Cardiac fibroblast (primary cell): ENCODE results near the gene RTN4RL1.

ENCODE experiments used
- DNase-seq, 2 donors: peaks; one replicate each; pipeline versions ENCODE4 v3.0.0 to v3.0.0-alpha.2; 2010; ENCODE audit warnings: low read depth in 2 of 2
- H3K4me3 ChIP-seq, 2 donors: replicated peaks in 1 of 2; 1 replicate in 1 of 2; 2 replicates in 1 of 2; pipeline ENCODE4 v1.5.1; 2011; ENCODE audit warnings: low read depth in 2 of 2, low read length in 2 of 2, mild to moderate bottlenecking in 2 of 2, moderate library complexity in 1 of 2
- CTCF ChIP-seq: IDR thresholded peaks from one replicate; pipeline ENCODE4 v1.5.1; 2011; ENCODE audit warnings: low read depth, mild to moderate bottlenecking, low read length, inconsistent platforms

RTN4RL1 gene

GRCh38 chr17:1946021-1946932 is 78.9 kb downstream of the RTN4RL1 start:
- TF ChIP-seq CTCF, result no peak
- no peak overlapping the region for H3K4me3 ChIP-seq
- no peak for DNase-seq

GRCh38 chr17:1945621-1946020 is 79.5 kb downstream of the RTN4RL1 start:
- DNase-seq, result no peak
- TF ChIP-seq CTCF, result no peak

GRCh38 chr17:1943436-1943831 is 81.7 kb downstream of the RTN4RL1 start:
- no peak for DNase-seq
- TF ChIP-seq CTCF, result no peak
- H3K4me3 ChIP-seq, result no peak overlapping the region

More at GRCh38 chr17:1945621-1946020, 79.5 kb downstream of the RTN4RL1 start:
- no peak overlapping the region for H3K4me3 ChIP-seq

- H3K4me3 ChIP-seq, result no peak overlapping the region
- no peak for TF ChIP-seq CTCF
- no peak for DNase-seq
Measured at GRCh38 chr17:1942666-1943435, 82.3 kb downstream of the RTN4RL1 start.

- TF ChIP-seq CTCF, result no peak
- no peak overlapping the region for H3K4me3 ChIP-seq
- no peak for DNase-seq
Measured at GRCh38 chr17:1942066-1942365, 83.1 kb downstream of the RTN4RL1 start.

- DNase-seq, result no peak
- no peak overlapping the region for H3K4me3 ChIP-seq
- TF ChIP-seq CTCF, result no peak
Measured at GRCh38 chr17:1941272-1942065, 83.7 kb downstream of the RTN4RL1 start.
